HepG2 (cell line): Measurements from ENCODE around the gene ETFA. TPM values are rescaled to one million over a fixed set of nuclear protein-coding genes. Genes with fewer than 3 reads are reported as not detected.

Experiments
- MTF2 ChIP-seq: sonication (generic); formaldehyde crosslinking; IDR thresholded peaks from 2 replicates; pipeline ENCODE4 v1.5.0; 2020; ENCODE audit warnings: missing genetic modification reagents, borderline replicate concordance
- NFKB2 ChIP-seq: sonication (generic); formaldehyde crosslinking; IDR thresholded peaks from 2 replicates; pipeline ENCODE4 v1.4.0; 2020; ENCODE audit warnings: missing genetic modification reagents, borderline replicate concordance
- PCBP2 ChIP-seq: fragments of 200-400 bp; formaldehyde crosslinking; optimal IDR thresholded peaks from 2 replicates; pipeline ENCODE3; 2018; ENCODE audit warnings: low read length, low read depth; ENCODE audit not compliant: poor library complexity, severe bottlenecking
- SATB2 ChIP-seq: sonication (generic); formaldehyde crosslinking; IDR thresholded peaks from 2 replicates; pipeline ENCODE4 v1.5.0; 2020; ENCODE audit warnings: missing genetic modification reagents
- SMARCE1 ChIP-seq: fragments of 450-650 bp; IDR thresholded peaks from 2 replicates; pipeline ENCODE4 v1.6.1; 2017; ENCODE audit warnings: borderline replicate concordance
- THAP9 ChIP-seq: sonication (generic); formaldehyde crosslinking; IDR thresholded peaks from 2 replicates; pipeline ENCODE4; 2020; ENCODE audit warnings: missing genetic modification reagents, mild to moderate bottlenecking, borderline replicate concordance
- ZNF253 ChIP-seq: sonication (generic); formaldehyde crosslinking; IDR thresholded peaks from 2 replicates; pipeline ENCODE4 v1.8.0; 2022; ENCODE audit warnings: mild to moderate bottlenecking, missing genetic modification reagents, borderline replicate concordance
- ZNF615 ChIP-seq: sonication (generic); formaldehyde crosslinking; IDR thresholded peaks from 2 replicates; pipeline ENCODE4 v1.5.0; 2020; ENCODE audit warnings: mild to moderate bottlenecking, missing genetic modification reagents, borderline replicate concordance
- ZNF724P ChIP-seq: sonication (generic); formaldehyde crosslinking; IDR thresholded peaks from 2 replicates; pipeline ENCODE4 v1.8.0; 2022; ENCODE audit warnings: missing genetic modification reagents, borderline replicate concordance
- polyA plus RNA-seq, 8 experiments: library from polyadenylated mRNA; depleted of rRNA in 3 of 8; stranded (reverse) in 7 of 8; unstranded in 1 of 8; fragments of >200 nt; fragmentation: Illumina TruSeq in 4 of 8; extraction: Trizol in 4 of 8; gene quantifications; 2 replicates each; pipeline versions ENCODE4 v1.2.1 to v1.2.3, GENCODE V29; 2011 to 2016; ENCODE audit warnings: low read depth in 4 of 8, missing spikeins in 1 of 8, mixed read lengths in 1 of 8; ENCODE audit not compliant: insufficient read depth in 1 of 8
- total RNA-seq, 5 experiments: library from RNA; depleted of rRNA; stranded (reverse); fragments of >200 nt; fragmentation: Illumina TruSeq; extraction: Trizol; gene quantifications; 2 replicates each; pipeline ENCODE4 v1.2.3, GENCODE V29; 2016; ENCODE audit warnings: low read depth in 1 of 5
- TF ChIP-seq, protein P1 (sequence below), 2 experiments: sonication (generic) in 1 of 2; formaldehyde crosslinking in 1 of 2; IDR thresholded peaks; 2 replicates each; pipeline versions ENCODE4 v1.5.1 to v1.6.1; 2011 to 2020; ENCODE audit warnings: borderline replicate concordance in 1 of 2, low read depth in 1 of 2, low read length in 1 of 2, mild to moderate bottlenecking in 1 of 2, missing genetic modification reagents in 1 of 2, moderate library complexity in 1 of 2

The ETFA gene
- total and polyA plus RNA-seq, 2 of the 13 experiments (the other 11 are each of a cell fraction or from before 2014, with no cell fraction given), result 291 to 396 TPM

GRCh38 chr15:76222159-76222558 lies 89.1 kb downstream of the ETFA start (continued):
- TF ChIP-seq SMARCE1, result no peak
- TF ChIP-seq ZNF615, result no peak
- TF ChIP-seq, protein P1, sequence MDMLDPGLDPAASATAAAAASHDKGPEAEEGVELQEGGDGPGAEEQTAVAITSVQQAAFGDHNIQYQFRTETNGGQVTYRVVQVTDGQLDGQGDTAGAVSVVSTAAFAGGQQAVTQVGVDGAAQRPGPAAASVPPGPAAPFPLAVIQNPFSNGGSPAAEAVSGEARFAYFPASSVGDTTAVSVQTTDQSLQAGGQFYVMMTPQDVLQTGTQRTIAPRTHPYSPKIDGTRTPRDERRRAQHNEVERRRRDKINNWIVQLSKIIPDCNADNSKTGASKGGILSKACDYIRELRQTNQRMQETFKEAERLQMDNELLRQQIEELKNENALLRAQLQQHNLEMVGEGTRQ (IDR thresholded peaks at IDR 0.05; ENCODE audit: low read depth, low read length), result no peak
- TF ChIP-seq, protein P1 (CRISPR knock-in tag; IDR thresholded peaks at IDR 0.05; ENCODE audit: borderline replicate concordance), result no peak
- no peak for TF ChIP-seq MTF2
- no peak for TF ChIP-seq THAP9 (CRISPR knock-in tag)
- no peak for TF ChIP-seq NFKB2
- no peak for TF ChIP-seq PCBP2
- no peak for TF ChIP-seq SATB2 (CRISPR knock-in tag)
- TF ChIP-seq ZNF724P (CRISPR knock-in tag), result no peak
- no peak for TF ChIP-seq ZNF253 (CRISPR knock-in tag)
